RPMI7951 (cell line): ENCODE results near the gene SIGLEC1. TPM values are rescaled to one million over a fixed set of nuclear protein-coding genes. Genes with fewer than 3 reads are reported as not detected.

ENCODE experiments used
- DNase-seq: peaks from one replicate; pipeline ENCODE4 v3.0.0-alpha.2; 2012; ENCODE audit warnings: low read depth
- total RNA-seq: library from RNA; depleted of rRNA; stranded (reverse); fragments of >200 nt; shearing (Covaris generic); gene quantifications from 2 replicates; pipeline ENCODE4 v1.2.3, GENCODE V29; 2014; rRNA removed

SIGLEC1 gene
- total RNA-seq = not detected in 2 replicates

GRCh38 chr20:3712279-3712873, at the start of gene SIGLEC1:
TSS of gene SIGLEC1 (minus strand) at chr20:3712600. CDS start at chr20:3707128, 5,472 bp downstream.
- DNase-seq = no peak

- DNase-seq = no peak
Observed at GRCh38 chr20:3760655-3761348, 48.4 kb upstream of the SIGLEC1 start.

- no peak for DNase-seq
Observed at GRCh38 chr20:3759884-3760283, 47.5 kb upstream of the SIGLEC1 start.

GRCh38 chr20:3759316-3759823, 47.0 kb upstream of the SIGLEC1 start:
- no peak for DNase-seq

GRCh38 chr20:3758566-3758965, 46.2 kb upstream of the SIGLEC1 start:
- DNase-seq = no peak

GRCh38 chr20:3757268-3757667, 44.9 kb upstream of the SIGLEC1 start:
- DNase-seq = no peak

GRCh38 chr20:3755814-3756480, 43.5 kb upstream of the SIGLEC1 start:
- DNase-seq = no peak

GRCh38 chr20:3755269-3755668, 42.9 kb upstream of the SIGLEC1 start:
- DNase-seq = no peak

- DNase-seq = no peak
Observed at GRCh38 chr20:3754276-3754630, 41.9 kb upstream of the SIGLEC1 start.

GRCh38 chr20:3753501-3754275, 41.3 kb upstream of the SIGLEC1 start:
- no peak for DNase-seq

- peak; percentile 76 for DNase-seq
Observed at GRCh38 chr20:3753098-3753497, 40.7 kb upstream of the SIGLEC1 start.

GRCh38 chr20:3752386-3752759, 40.0 kb upstream of the SIGLEC1 start:
- no peak for DNase-seq

- peak; percentile 76 for DNase-seq
Observed at GRCh38 chr20:3751675-3752385, 39.4 kb upstream of the SIGLEC1 start.

- no peak for DNase-seq
Observed at GRCh38 chr20:3751305-3751674, 38.9 kb upstream of the SIGLEC1 start.

- DNase-seq = peak; percentile 65
Observed at GRCh38 chr20:3749689-3750531, 37.5 kb upstream of the SIGLEC1 start.

- DNase-seq = no peak
Observed at GRCh38 chr20:3749087-3749688, 36.8 kb upstream of the SIGLEC1 start.

- no peak for DNase-seq
Observed at GRCh38 chr20:3748073-3748472, 35.7 kb upstream of the SIGLEC1 start.

GRCh38 chr20:3747471-3747870, 35.1 kb upstream of the SIGLEC1 start:
- no peak for DNase-seq

GRCh38 chr20:3745686-3746173, 33.3 kb upstream of the SIGLEC1 start:
- DNase-seq = no peak
